Fibroblast of villous mesenchyme (primary cell): Measurements from ENCODE around the gene KCTD10. TPM values are rescaled to one million over a fixed set of nuclear protein-coding genes. Genes with fewer than 3 reads are reported as not detected.
A peak's percentile ranks its signal among the peaks of the same experiment; 100 is the strongest.

Source experiments
- DNase-seq: peaks from one replicate; pipeline ENCODE4 v3.0.0-alpha.2; 2010; ENCODE audit warnings: low read depth
- H3K4me3 ChIP-seq: 2 replicates; pipeline ENCODE4 v1.5.1; 2011; ENCODE audit warnings: low read depth, mild to moderate bottlenecking, low read length
- total RNA-seq: library from RNA; depleted of rRNA; stranded (reverse); fragments of >200 nt; gene quantifications from 2 replicates; pipeline ENCODE4 v1.2.3, GENCODE V29; 2012
- TF ChIP-seq, protein P1 (sequence below): IDR thresholded peaks from 2 replicates; pipeline ENCODE4 v1.5.1; 2012; ENCODE audit warnings: low read depth, mild to moderate bottlenecking, low read length; ENCODE audit not compliant: insufficient read depth

The KCTD10 gene
- total RNA-seq, 1 donor: 105 TPM

DNA sequence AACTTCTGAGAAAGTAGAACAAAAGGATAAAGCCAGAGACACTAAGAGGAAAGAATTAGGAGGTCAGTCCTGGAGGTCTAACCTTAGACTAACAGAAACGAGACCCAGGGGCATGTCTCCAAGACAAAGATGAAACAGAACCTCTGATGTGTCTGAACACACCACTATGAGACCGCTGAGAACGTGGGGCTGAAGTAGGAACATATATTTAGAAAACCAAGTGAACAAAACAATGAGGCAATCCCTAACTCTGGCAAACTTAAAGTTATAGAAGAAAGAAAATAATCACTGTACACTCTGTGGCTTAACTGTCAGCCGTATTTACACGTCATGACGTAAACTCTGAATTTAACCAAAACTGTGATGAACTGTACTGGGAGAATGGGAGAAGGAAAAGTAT, 17.9 kb downstream of the KCTD10 start:
- no peak overlapping the region for H3K4me3 ChIP-seq
- TF ChIP-seq, protein P1, sequence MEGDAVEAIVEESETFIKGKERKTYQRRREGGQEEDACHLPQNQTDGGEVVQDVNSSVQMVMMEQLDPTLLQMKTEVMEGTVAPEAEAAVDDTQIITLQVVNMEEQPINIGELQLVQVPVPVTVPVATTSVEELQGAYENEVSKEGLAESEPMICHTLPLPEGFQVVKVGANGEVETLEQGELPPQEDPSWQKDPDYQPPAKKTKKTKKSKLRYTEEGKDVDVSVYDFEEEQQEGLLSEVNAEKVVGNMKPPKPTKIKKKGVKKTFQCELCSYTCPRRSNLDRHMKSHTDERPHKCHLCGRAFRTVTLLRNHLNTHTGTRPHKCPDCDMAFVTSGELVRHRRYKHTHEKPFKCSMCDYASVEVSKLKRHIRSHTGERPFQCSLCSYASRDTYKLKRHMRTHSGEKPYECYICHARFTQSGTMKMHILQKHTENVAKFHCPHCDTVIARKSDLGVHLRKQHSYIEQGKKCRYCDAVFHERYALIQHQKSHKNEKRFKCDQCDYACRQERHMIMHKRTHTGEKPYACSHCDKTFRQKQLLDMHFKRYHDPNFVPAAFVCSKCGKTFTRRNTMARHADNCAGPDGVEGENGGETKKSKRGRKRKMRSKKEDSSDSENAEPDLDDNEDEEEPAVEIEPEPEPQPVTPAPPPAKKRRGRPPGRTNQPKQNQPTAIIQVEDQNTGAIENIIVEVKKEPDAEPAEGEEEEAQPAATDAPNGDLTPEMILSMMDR: no peak
- DNase-seq: peak; percentile 45

DNA sequence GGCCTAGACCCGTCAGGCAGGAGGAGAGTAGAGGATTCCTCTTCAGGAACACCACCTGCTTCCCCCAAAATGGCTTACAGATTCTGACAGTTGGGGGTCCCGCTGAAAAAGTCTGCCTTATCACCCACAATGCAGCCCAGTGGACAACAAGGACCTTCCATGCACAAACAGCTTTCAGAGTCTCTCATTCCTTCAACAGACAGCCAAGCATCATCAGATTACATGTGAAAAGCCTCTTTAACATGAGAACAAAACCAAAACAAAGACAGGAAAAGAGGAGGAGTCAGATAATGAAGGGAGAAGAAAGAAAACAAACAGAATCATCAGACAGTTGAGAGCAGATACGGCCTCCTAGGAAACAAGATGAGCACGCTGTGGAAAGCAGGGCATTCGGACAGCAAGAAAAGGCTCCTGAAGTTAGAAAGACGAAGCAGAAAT, 18.3 kb downstream of the KCTD10 start:
- TF ChIP-seq, protein P1: no peak
- peak; percentile 69 for DNase-seq
- H3K4me3 ChIP-seq: no peak overlapping the region

DNA sequence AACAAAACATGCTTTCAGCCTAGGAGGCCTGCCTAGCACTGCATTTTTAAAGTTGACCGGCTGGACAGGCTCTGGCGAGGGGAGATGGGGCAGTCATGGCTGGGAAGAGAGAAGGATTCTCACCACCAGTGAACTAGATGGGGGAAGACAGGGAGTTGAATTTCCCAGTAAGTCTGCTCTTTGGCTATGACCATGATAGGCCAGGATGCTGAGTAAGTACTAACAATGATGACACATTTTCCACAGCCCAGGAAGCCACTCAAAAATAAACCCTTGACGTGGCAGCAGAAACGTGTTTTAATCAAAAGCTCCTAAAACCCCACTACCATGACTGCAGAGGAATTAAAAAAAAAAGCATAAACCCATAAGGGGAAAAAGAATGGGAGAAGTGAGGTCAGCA, 19.0 kb downstream of the KCTD10 start:
- DNase-seq: peak; percentile 61
- no peak overlapping the region for H3K4me3 ChIP-seq
- TF ChIP-seq, protein P1: no peak

DNA sequence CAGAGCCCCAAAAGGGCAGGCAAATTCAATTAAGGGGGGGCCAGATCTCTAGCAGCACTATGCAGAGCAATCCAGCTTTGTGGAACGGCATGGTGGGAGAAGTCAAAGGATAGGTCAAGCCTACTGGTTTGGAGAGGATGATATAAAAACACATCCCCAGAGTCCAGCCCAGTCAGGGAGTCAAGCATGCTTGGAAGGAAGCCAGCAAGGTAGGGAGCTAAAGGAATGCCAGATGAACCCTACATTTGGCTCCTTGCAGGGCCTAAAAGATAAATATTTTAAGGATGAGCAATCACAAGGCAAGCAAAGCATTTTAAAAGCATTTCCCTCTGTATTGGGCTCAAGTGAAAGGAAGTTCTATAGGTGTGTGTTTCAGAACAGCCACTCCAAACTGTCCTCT, 21.4 kb downstream of the KCTD10 start:
- DNase-seq: no peak
- TF ChIP-seq, protein P1: no peak

DNA sequence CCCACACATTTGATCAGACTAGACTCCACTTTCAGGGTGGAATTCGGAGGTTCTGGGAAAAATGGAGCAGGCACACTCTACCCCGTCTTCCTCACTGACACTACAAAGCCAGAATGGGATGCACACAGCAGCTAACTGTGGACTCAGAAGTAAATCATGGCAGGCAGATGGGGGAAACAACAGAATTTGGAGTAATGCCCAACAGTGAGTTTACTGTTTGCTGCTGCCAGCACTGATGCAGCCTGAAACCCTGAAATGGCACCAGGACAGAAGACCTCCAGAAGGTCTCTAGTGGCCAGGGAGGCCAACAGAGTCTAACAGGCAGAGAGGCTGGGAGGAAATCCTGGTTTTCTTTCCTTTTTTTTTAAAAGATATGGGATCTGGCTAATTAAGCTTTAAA, 24.6 kb downstream of the KCTD10 start:
- H3K4me3 ChIP-seq: no peak overlapping the region
- TF ChIP-seq, protein P1: no peak
- DNase-seq: no peak

More for the DNA sequence above, 21.4 kb downstream of the KCTD10 start:
- no peak overlapping the region for H3K4me3 ChIP-seq

DNA sequence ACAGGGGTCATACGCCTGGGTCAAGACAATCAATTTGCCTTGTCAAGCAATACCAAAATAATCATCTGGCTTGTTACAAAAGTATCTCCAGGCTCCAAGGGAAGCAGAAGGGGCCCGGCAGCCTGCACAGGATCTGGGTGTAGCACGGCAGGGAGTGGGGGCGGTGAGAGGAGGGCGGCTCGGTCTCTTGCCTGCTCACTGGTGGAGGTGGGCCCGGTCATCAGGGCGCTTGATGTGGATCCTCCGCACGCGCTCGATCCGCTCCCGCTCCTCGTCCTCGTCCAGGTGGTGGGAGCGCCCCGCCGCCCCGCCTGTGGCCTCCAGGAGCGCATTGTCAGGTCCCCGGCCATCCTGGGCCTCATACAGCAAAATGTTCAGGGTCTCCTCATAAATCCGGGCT, 25.7 kb downstream of the KCTD10 start:
- no peak overlapping the region for H3K4me3 ChIP-seq
- no peak for DNase-seq
- TF ChIP-seq, protein P1: no peak

DNA sequence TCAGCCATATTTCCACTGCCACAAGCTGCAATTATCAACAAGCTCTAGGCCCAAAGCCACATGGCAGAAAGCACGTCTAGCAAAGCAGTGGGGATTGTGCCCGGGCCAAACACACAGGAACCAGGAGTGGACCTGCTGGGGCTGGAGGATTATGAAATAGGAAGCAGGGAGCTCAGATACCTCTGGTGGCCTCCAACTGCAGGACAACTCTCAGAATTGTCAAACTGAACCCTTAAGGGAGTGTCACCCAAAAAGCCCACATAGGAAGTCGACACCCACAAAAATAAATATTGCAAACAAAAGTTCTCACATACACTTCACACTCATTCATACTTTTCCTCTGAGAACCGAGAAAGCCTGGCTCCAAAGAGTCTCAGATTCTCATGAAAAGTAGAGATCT, 26.1 kb downstream of the KCTD10 start:
- no peak overlapping the region for H3K4me3 ChIP-seq
- no peak for DNase-seq
- TF ChIP-seq, protein P1: no peak
